Activated CD8-positive, alpha-beta T cell treated with anti-CD3 and anti-CD28 coated beads, Interleukin-2, amount 10 ng/mL, durations not matched to agents 7 days and 5 days (primary cell): ENCODE measurements around the gene S100A7. TPM values are rescaled to one million over a fixed set of nuclear protein-coding genes. Genes with fewer than 3 reads are reported as not detected.

Source experiments
- total RNA-seq, 2 experiments: library from RNA; stranded (reverse); gene quantifications; one replicate each; pipeline ENCODE4 v1.2.3, GENCODE V29; 2021

S100A7 gene
- total RNA-seq, 2 experiments from 2014 or later, result not detected

Other genes with a start within 250 kb of the S100A7 start
- gene PRR9, start 243.1 kb downstream of the S100A7 start, total RNA-seq, result not detected
- gene LORICRIN, start 201.0 kb downstream of the S100A7 start, total RNA-seq, result not detected
- gene PGLYRP3, start 147.7 kb downstream of the S100A7 start, total RNA-seq, result not detected
- gene PGLYRP4, start 111.8 kb downstream of the S100A7 start, total RNA-seq, result not detected
- not detected for gene S100A9, start 102.8 kb downstream of the S100A7 start, total RNA-seq
- not detected for gene S100A12, start 85.0 kb downstream of the S100A7 start, total RNA-seq
- gene S100A8, start 69.6 kb downstream of the S100A7 start, total RNA-seq, result not detected
- not detected for gene S100A7A, start 44.1 kb downstream of the S100A7 start, total RNA-seq
- 100 to 1,000 TPM; 425 to 431 TPM for gene S100A6, start 75.3 kb upstream of the S100A7 start, total RNA-seq
- gene S100A5, start 80.3 kb upstream of the S100A7 start, total RNA-seq, result 1 to 10 TPM; 1.8 to 1.9 TPM
- 100 to 1,000 TPM; 628 to 665 TPM for gene S100A4, start 85.2 kb upstream of the S100A7 start, total RNA-seq
- not detected for gene S100A3, start 88.6 kb upstream of the S100A7 start, total RNA-seq
- gene S100A2, start 105.2 kb upstream of the S100A7 start, total RNA-seq, result under 1 TPM in 1 of 2 experiments, not detected in 1; 0.63 TPM
- not detected for gene S100A16, start 152.5 kb upstream of the S100A7 start, total RNA-seq
- not detected for gene S100A14, start 155.7 kb upstream of the S100A7 start, total RNA-seq
- gene S100A13, start 166.9 kb upstream of the S100A7 start, total RNA-seq, result 1 to 10 TPM; 6.2 to 7.0 TPM
- gene S100A1, start 167.8 kb upstream of the S100A7 start, total RNA-seq, result not detected
- 10 to 100 TPM; 81.9 to 82.0 TPM for gene CHTOP, start 173.4 kb upstream of the S100A7 start, total RNA-seq
- 10 to 100 TPM; 36.5 to 37.7 TPM for gene SNAPIN, start 198.1 kb upstream of the S100A7 start, total RNA-seq
- 100 to 1,000 TPM; 211 to 215 TPM for gene ILF2, start 210.3 kb upstream of the S100A7 start, total RNA-seq
- gene NPR1, start 218.0 kb upstream of the S100A7 start, total RNA-seq, result not detected